Measurements from ENCODE around the gene SAE1. TPM values are rescaled to one million over a fixed set of nuclear protein-coding genes. Genes with fewer than 3 reads are reported as not detected.
"Not testable (repeated sequence)": the region's sequence is repeated elsewhere in the genome, so short reads cannot be mapped to it uniquely, and the experiment has no call there.

Gene SAE1
- total RNA-seq, 1 donor from 2014 or later: 124 TPM

- no peak for DNase-seq (ENCODE audit: extremely low read depth, low read depth, low spot score)
These were observed 5.0 kb upstream of the SAE1 start for GRCh38 chr19:47125669-47125938.

GRCh38 chr19:47129579-47129978 lies 1.1 kb upstream of the SAE1 start:
- DNase-seq (ENCODE audit: extremely low read depth, low read depth, low spot score): no peak

GRCh38 chr19:47130120-47130588 lies 481 bp upstream of the SAE1 start:
- DNase-seq (ENCODE audit: extremely low read depth, low read depth, low spot score): no peak

- DNase-seq (ENCODE audit: extremely low read depth, low read depth, low spot score): no peak
These were observed 1.7 kb downstream of the SAE1 start for GRCh38 chr19:47132194-47132852.

- no peak for DNase-seq (ENCODE audit: extremely low read depth, low read depth, low spot score)
These were observed 2.4 kb downstream of the SAE1 start for GRCh38 chr19:47133021-47133471.

- DNase-seq (ENCODE audit: extremely low read depth, low read depth, low spot score): no peak
These were observed 3.9 kb downstream of the SAE1 start for GRCh38 chr19:47134545-47134944.

DNA sequence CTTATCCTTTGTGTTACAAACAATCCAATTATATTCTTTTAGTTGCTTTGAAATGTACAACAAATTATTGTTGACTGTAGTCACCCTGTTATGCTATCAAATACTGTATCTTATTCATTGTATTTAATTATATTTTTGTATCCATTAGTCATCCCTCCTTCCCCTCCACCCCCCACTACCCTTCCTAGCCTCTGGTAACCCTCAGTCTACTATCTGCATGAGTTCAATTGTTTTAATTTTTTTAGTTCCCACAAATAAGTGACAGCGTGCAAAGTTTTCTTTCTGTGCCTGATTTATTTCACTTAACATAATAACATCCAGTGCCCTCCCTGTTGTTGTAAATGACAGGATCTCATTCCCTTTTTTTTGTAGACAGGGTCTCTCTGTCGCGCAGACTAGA lies 4.5 kb downstream of the SAE1 start:
- no peak for DNase-seq (ENCODE audit: extremely low read depth, low read depth, low spot score)

- not testable (repeated sequence) for DNase-seq (ENCODE audit: extremely low read depth, low read depth, low spot score)
These were observed 10.6 kb downstream of the SAE1 start for GRCh38 chr19:47141252-47141651.

- DNase-seq (ENCODE audit: extremely low read depth, low read depth, low spot score): no peak
These were observed 11.1 kb downstream of the SAE1 start for GRCh38 chr19:47141695-47142094.

DNA sequence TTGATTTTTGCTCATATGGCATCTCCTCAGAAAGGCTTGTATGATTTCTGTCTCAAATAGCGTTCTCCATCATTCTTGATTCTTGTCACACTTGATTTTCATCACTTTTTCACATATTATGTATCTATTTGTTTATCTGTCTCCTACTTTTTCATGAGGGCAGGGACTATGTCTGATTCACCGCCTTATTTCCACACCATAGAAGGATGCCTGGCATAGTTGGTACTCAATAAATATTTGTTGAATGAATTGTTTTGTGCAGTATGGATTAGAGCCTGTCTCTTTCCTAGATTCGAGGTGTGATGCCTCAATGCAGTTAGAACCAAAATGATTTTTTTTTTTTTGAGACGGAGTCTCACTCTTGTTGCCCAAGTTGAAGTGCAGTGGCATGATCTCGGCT lies 12.1 kb downstream of the SAE1 start:
- no peak for DNase-seq (ENCODE audit: extremely low read depth, low read depth, low spot score)

DNA sequence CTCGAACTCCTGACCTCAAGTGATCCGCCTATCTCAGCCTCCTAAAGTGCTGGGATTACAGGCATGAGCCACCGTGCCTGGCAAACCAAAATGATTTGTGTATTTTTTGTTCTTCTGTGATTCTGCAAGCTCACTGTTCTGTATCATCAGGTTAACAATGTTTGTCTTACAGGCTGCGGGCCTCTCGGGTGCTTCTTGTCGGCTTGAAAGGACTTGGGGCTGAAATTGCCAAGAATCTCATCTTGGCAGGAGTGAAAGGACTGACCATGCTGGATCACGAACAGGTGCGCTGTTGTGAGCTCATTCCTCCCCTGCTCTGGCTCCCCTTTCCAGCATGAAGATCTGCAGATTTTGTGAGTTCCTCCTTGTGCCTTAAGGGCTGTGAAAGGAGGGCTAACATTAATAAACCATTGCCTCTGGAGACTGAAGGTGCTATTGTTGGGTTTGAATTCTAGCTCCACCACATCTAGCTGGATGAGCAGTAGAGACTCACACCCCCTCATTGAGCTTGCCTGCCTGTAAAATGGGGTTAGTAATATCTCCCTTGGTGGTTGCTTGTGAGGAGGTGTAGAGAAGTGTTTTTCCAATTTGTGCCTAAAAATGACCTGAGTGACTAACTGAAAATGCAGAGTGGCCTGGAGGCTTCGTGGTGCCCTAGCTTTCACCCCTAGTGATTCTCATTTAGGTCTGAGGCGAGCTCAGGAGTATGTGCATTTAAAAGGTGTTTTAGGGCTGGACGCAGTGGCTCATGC lies 12.9 kb downstream of the SAE1 start:
- no peak for DNase-seq (ENCODE audit: extremely low read depth, low read depth, low spot score)

DNA sequence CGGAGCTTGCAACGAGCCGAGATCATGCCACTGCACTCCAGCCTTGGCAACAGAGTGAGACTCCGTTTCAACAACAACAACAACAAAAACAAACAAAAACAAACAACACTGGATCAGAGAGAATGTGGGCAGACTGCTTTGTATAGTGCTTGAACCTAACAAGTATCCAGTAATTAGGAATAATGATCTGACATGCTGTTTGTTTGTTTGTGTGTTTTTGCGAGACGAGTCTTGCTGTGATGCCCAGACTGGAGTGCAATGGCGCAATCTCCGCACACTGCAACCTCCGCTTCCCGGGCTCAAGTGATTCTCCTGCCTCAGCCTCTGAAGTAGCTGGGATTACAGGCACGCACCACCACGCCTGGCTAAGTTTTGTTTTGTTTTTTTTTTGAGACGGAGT lies 14.0 kb downstream of the SAE1 start:
- no peak for DNase-seq (ENCODE audit: extremely low read depth, low read depth, low spot score)

DNA sequence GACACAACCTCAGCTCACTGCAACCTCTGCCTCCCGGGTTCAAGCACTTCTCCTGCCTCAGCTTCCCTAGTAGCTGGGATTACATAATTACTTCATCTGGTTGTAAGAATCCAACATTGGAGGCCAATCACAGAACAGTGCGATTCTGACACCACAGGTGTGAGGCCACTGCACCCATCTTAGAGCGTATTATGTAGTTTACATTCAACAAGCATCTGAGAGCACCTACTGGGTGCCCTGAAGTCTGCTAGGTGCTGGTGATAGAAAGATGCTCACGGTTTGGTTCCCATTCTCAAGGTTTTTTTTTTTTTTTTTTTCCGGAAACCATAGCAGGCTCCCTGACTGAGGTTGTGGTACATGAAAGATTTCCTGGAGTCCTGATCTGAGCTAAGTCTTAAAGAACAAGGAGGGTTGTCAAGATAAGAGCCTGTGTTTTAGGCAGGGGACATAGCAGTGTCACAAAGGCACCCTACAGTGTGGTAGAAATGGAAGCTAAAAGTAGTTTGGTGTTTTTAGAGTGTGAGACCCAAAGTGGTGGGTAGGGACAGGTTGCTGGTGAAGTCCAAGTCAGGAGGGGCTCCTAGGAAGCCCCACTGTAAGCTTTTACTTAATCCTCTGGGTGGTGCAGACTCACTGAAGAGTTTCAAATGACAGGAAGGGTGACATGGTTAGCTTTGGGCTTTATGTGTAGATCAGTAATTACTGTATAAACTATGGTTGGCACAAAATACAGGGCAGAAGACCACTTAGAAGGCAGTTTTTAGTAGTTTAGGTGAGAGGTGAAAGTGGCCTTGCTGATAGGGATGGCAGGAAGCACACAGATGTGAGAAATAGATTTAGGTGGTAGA lies 15.2 kb downstream of the SAE1 start:
- no peak for DNase-seq (ENCODE audit: extremely low read depth, low read depth, low spot score)

- no peak for DNase-seq (ENCODE audit: extremely low read depth, low read depth, low spot score)
These were observed 16.3 kb downstream of the SAE1 start for GRCh38 chr19:47146920-47147319.

DNA sequence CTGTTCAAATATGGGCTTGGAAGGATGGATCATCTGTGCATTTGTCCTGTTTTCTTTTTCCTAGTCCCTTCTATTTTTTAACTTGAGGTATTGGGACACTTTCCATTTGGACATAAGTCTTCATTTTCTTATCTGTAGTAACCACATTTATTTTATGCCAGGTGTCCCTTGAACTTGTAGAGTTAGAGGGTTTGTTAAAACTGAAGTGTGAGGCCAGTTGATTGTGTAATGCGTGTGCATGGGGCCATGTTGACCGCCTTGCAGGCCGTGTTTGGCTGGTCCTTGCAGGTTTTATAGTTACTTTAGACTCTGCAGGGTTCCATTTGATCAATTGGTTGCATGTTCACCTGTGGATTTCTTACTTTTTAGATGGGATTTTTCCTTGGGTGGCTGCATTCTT lies 21.0 kb downstream of the SAE1 start:
- DNase-seq (ENCODE audit: extremely low read depth, low read depth, low spot score): no peak

GRCh38 chr19:47152205-47152604 lies 21.6 kb downstream of the SAE1 start:
- DNase-seq (ENCODE audit: extremely low read depth, low read depth, low spot score): no peak

- DNase-seq (ENCODE audit: extremely low read depth, low read depth, low spot score): no peak
These were observed 22.0 kb downstream of the SAE1 start for GRCh38 chr19:47152632-47153031.

- DNase-seq (ENCODE audit: extremely low read depth, low read depth, low spot score): no peak
These were observed 22.6 kb downstream of the SAE1 start for GRCh38 chr19:47153266-47153665.

DNA sequence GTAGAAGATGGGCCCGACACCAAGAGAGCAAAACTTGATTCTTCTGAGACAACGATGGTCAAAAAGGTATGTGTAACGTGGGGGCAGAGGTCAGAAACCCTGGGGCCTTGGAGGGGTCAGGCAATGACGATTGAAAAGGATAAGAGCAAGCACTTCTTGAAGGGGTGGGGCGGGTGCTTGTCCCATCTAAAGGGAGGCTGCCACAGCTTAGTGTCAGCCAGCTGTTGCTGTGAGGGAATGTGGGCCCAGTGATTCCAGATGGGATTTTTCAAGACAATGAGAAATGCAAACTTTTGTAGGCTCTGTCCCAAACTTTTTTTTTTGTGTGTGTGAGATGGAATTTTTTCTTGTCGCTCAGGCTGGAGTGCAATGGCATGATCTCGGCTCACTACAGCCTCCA lies 24.5 kb downstream of the SAE1 start:
- no peak for DNase-seq (ENCODE audit: extremely low read depth, low read depth, low spot score)

GRCh38 chr19:47156861-47157430 lies 26.3 kb downstream of the SAE1 start:
- no peak for DNase-seq (ENCODE audit: extremely low read depth, low read depth, low spot score)

Data from glomerular endothelial cell (primary cell).